ENCODE data around the gene RABEP2.

GRCh38 chr16:28910086-28911031, 14.7 kb downstream of the RABEP2 start:
- TF ChIP-seq POLR2A (IDR thresholded peaks at IDR 0.05) (no peak), CTCF (IDR thresholded peaks at IDR 0.05) (no peak)

Measured in ovary (tissue), 3 donors.